Umbilical cord (tissue), 2 donors: Measurements from ENCODE around the gene NDUFS5. TPM values are rescaled to one million over a fixed set of nuclear protein-coding genes. Genes with fewer than 3 reads are reported as not detected.
"Not testable (repeated sequence)": the region's sequence is repeated elsewhere in the genome, so short reads cannot be mapped to it uniquely, and the experiment has no call there.

Experiments used
- DNase-seq: peaks from one replicate; pipeline ENCODE4 v3.0.0-alpha.2; 2015; ENCODE audit warnings: low spot score
- total RNA-seq: library from RNA; depleted of rRNA; stranded (reverse); fragments of >200 nt; gene quantifications from one replicate; pipeline ENCODE4 v1.2.3, GENCODE V29; 2014; ENCODE audit warnings: low replicate concordance; ENCODE audit not compliant: insufficient read depth

Gene NDUFS5
- total RNA-seq, 1 donor from 2014 or later = 256 TPM

DNA sequence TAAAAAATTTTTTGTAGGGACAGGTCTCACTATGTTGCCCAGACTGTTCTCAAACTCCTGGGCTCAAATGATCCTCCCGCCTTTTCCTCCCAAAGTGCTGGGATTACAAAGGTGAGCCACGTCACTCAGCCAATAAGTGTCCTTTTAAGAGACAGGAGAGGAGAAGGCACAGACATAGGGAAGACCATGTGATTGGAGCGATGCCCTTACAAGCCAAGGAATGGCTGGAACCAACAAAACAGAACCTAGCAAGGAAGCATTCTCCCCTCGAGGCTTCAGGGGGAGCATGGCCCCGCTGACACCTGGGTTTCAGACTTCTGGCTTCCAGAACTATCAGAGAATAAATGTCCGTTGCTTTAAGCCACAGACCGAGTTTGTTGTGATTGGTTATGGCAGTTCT is 37.0 kb downstream of the NDUFS5 start:
- no peak for DNase-seq

DNA sequence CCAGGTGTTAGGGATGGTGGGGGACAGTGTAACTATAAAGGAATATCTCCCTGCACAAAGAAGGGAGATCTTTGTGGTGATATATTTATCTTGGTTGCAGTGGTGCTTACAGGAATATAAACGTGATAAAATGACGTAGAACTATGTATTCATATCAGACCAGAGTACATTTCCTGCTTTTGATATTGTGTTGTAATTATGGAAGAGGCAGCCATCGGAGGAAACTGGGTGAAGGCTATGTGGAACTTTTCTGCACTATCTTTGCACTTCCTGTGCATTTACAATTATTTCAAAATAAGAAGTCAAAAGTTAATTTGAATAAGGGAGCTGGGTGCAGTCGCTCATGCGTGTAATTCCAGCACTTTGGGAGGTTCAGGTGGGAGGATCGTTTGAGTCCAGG is 37.6 kb downstream of the NDUFS5 start:
- no peak for DNase-seq

DNA sequence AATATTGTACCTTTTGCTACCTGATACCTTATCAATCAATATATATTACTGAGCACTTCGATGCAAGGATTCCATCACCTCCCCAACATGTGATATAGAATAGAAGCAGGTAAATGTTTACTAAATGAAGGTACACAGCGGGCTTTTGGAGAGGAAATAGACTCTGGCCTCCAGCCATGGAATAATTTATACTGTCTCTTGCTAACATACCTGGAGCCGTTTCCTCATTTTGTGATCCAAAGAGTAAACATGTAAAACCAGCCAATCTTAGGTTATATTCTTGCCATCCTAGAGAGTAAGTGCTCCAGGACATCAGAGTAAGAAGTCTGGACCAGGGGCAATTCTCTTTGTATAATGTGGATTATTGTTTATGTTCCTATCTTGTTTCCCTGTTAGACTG is 39.4 kb downstream of the NDUFS5 start:
- DNase-seq = no peak

DNA sequence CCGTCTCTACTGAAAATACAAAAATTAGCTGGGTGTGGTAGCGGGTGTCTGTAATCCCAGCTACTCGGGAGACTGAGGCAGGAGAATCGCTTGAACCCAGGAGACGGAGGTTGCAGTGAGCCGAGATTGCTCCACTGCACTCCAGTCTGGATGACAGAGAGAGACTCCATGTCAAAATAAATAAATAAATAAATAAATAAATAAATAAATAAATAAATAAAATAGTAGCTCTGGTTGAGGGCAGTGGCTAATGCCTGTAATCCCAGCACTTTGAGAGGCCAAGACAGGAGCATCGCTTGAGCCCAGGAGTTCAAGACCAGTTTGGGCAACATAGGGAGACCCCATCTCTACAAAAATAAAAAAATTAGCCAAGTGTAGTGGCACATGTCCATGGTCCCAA is 42.1 kb downstream of the NDUFS5 start:
- not testable (repeated sequence) for DNase-seq

GRCh38 chr1:39071557-39071956 is 45.4 kb downstream of the NDUFS5 start:
- not testable (repeated sequence) for DNase-seq

GRCh38 chr1:39076127-39076798 is 50.1 kb downstream of the NDUFS5 start:
- DNase-seq = peak; percentile 80

DNA sequence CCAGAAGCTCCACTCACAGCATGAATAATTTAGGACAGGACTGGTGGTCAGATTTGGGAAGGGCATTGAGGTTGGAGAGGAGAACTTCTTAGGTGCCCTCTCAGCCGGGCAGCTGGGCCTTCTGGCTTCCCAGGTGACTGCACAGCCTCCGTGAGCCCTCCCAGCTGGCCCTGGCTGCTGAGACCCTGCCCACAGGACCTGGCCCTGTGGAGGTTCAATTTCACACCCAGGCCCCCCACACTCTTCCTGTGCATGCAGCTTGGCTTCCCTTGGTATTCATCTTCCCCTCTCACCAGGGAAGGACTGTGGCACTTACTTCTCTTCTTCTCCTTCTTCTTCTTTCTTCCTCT is 50.6 kb downstream of the NDUFS5 start:
- no peak for DNase-seq

- DNase-seq = no peak
These were observed 54.2 kb downstream of the NDUFS5 start for GRCh38 chr1:39080269-39080826.

DNA sequence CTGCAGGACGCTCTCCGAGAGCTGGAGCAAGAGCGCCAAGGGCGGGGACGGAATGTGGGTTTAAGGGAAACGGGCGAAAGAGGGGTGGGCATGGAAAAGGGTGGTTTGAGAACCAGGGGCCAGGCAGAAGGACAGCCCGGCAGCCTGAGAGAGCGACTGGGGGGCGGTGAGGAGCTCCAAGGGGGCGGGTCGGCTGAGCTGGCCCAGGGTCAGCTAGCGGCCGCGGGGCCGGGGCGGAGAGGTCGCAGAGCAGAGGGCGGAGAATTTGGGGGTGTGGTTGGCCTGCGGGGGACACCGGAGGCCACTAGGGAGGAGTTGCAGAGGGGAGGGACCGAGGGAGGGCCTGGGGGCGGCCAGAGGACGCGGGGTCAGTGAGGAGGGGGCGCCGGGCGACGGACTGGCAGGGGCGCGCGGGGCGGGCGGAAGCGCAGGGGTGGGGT is 54.7 kb downstream of the NDUFS5 start:
- peak; percentile 73 for DNase-seq

- DNase-seq = peak; percentile 54
These were observed 55.3 kb downstream of the NDUFS5 start for GRCh38 chr1:39081271-39082009.

DNA sequence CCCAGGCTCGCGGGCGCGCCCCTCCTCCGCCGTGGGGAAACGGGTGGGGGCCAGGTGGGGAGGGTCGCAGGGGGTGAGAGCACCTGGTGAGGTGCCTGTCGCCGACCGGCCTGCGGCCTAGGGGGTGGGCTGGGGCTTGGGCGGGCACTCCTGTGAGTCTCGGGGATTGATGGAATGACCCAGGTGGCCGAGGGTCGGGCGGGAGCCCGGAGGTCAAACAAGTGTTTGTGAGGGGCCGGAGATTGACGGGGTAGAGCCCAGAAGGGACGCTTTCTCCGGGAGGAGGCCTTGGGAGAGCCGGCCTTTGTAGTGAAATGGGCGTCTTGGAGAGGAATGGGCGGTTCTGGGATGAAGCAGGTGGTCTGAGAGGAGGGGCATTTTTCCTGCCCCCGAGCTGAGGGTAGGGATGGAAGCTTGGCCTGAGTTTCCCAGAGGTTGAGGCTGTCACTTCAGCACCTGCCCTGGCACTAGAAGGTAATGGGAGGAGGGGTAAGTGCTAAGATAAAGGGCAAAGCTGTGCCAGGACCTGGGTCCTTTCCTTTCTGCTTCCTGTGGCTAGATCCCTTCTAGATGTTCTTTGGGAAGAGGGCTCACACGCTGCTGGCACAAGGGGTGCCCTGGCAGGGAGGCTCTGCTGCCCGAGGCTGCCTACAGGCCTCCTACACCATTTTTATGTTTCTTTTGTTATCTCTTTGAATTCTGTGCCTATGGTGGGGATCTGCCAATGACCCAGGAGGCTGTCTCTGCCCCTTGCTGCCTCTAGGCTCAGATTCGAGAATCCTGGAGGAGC is 56.1 kb downstream of the NDUFS5 start:
- DNase-seq = no peak

- no peak for DNase-seq
These were observed 56.8 kb downstream of the NDUFS5 start for GRCh38 chr1:39082811-39083576.

DNA sequence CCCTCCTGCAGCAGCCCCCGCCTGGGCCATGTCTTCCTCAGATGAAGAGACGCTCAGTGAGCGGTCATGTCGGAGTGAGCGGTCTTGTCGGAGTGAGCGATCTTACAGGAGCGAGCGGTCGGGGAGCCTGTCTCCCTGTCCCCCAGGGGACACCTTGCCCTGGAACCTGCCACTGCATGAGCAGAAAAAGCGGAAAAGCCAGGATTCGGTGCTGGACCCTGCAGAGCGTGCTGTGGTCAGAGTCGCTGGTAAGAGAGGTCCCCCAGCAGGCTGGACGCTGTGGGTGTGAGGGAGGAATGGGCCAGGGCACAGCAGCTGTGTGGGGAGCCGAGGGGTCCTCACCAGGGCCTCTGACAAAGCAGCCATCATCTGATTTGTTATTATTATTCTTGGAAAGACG is 58.0 kb downstream of the NDUFS5 start:
- no peak for DNase-seq

Other genes starting within 250 kb of the NDUFS5 start
- gene RRAGC, start 166.6 kb upstream of the NDUFS5 start, total RNA-seq = 14.7 TPM
- gene MYCBP, start 153.0 kb upstream of the NDUFS5 start, total RNA-seq = 9.4 TPM
- 1.7 TPM for gene GJA9, start 144.8 kb upstream of the NDUFS5 start, total RNA-seq
- not detected for gene RHBDL2, start 84.5 kb upstream of the NDUFS5 start, total RNA-seq
- 52.7 TPM for gene AKIRIN1, start 35.1 kb upstream of the NDUFS5 start, total RNA-seq
- 584 TPM for gene MACF1, start 178.3 kb downstream of the NDUFS5 start, total RNA-seq